Memory B cell (primary cell): ENCODE results near the gene MESD.

Experiments used
- ATAC-seq: fragments of 150-1000 bp; cut with Tn5 transposase; 2 replicates; pipeline ENCODE4 v1.10.0; 2021; ENCODE audit warnings: low read depth, mild to moderate bottlenecking, moderate library complexity
- DNase-seq, 2 donors: peaks; one replicate each; pipeline ENCODE4 v3.0.0; 2022; ENCODE audit warnings: low spot score in 2 of 2
- H3K27ac Mint-ChIP-seq: one replicate; pipeline ENCODE4 v1.8.0; 2022; ENCODE audit warnings: mild to moderate bottlenecking, moderate library complexity, mixed read lengths
- H3K27me3 Mint-ChIP-seq: one replicate; pipeline ENCODE4 v1.8.0; 2022; ENCODE audit warnings: mixed read lengths
- H3K36me3 Mint-ChIP-seq: one replicate; pipeline ENCODE4 v1.8.0; 2022; ENCODE audit warnings: mild to moderate bottlenecking, mixed read lengths
- H3K4me1 Mint-ChIP-seq: one replicate; pipeline ENCODE4 v1.8.0; 2022; ENCODE audit warnings: mixed read lengths
- H3K4me3 Mint-ChIP-seq: one replicate; pipeline ENCODE4 v1.8.0; 2022; ENCODE audit warnings: mild to moderate bottlenecking, moderate library complexity, mixed read lengths
- H3K9me3 Mint-ChIP-seq: one replicate; pipeline ENCODE4 v1.8.0; 2022; ENCODE audit warnings: mixed read lengths

MESD gene

GRCh38 chr15:80990955-80991354 lies 1.3 kb upstream of the MESD start:
- Mint-ChIP-seq H3K36me3 (peaks cover 6% of the 10 kb centered on the region), H3K4me1 (peaks cover 29% of the 10 kb centered on the region), H3K27me3 (no peaks in the 10 kb centered on the region), H3K9me3 (peaks cover under 1% of the 10 kb centered on the region), H3K27ac (no peak overlapping the region), H3K4me3 (no peak overlapping the region)
- no peak for DNase-seq
- no peak for ATAC-seq

- Mint-ChIP-seq H3K4me1 (peaks cover 40% of the 10 kb centered on the region), H3K9me3 (no peaks in the 10 kb centered on the region), H3K27me3 (no peaks in the 10 kb centered on the region), H3K27ac (peak overlapping the region; percentile 98), H3K36me3 (peaks cover 7% of the 10 kb centered on the region), H3K4me3 (peak overlapping the region; percentile 100)
- ATAC-seq (no peak), DNase-seq (no peak)
These were observed 520 bp downstream of the MESD start for GRCh38 chr15:80989081-80989517.

GRCh38 chr15:80988148-80988796 lies 1.3 kb downstream of the MESD start:
- Mint-ChIP-seq H3K27me3 (no peaks in the 10 kb centered on the region), H3K4me3 (peak overlapping the region; percentile 100), H3K27ac (peak overlapping the region; percentile 98), H3K36me3 (peaks cover 7% of the 10 kb centered on the region), H3K9me3 (no peaks in the 10 kb centered on the region), H3K4me1 (peaks cover 44% of the 10 kb centered on the region)
- no peak for DNase-seq
- ATAC-seq, result no peak

GRCh38 chr15:80986487-80986886 lies 3.1 kb downstream of the MESD start:
- peaks cover 46% of the 10 kb centered on the region for H3K4me1 Mint-ChIP-seq

GRCh38 chr15:80985981-80986380 lies 3.6 kb downstream of the MESD start:
- ATAC-seq (no peak), DNase-seq (no peak)
- H3K9me3 Mint-ChIP-seq, result no peaks in the 10 kb centered on the region
- H3K36me3 Mint-ChIP-seq, result peaks cover 15% of the 10 kb centered on the region
- H3K4me3 Mint-ChIP-seq, result no peak overlapping the region
- peaks cover 46% of the 10 kb centered on the region for H3K4me1 Mint-ChIP-seq
- no peaks in the 10 kb centered on the region for H3K27me3 Mint-ChIP-seq
- H3K27ac Mint-ChIP-seq, result no peak overlapping the region

More at GRCh38 chr15:80986487-80986886, 3.1 kb downstream of the MESD start:
- Mint-ChIP-seq H3K27me3 (no peaks in the 10 kb centered on the region), H3K36me3 (peaks cover 15% of the 10 kb centered on the region), H3K9me3 (no peaks in the 10 kb centered on the region), H3K4me3 (no peak overlapping the region), H3K27ac (no peak overlapping the region)
- DNase-seq, result no peak
- ATAC-seq, result no peak

GRCh38 chr15:80984856-80985255 lies 4.8 kb downstream of the MESD start:
- ATAC-seq, result peak; percentile 58
- Mint-ChIP-seq H3K9me3 (no peaks in the 10 kb centered on the region), H3K36me3 (peaks cover 15% of the 10 kb centered on the region), H3K27ac (peak overlapping the region; percentile 91), H3K4me1 (peaks cover 46% of the 10 kb centered on the region), H3K27me3 (no peaks in the 10 kb centered on the region), H3K4me3 (no peak overlapping the region)
- DNase-seq, result peak in 1 of 2 donors; percentile 54

GRCh38 chr15:80982839-80983238 lies 6.8 kb downstream of the MESD start:
- peaks cover 41% of the 10 kb centered on the region for H3K4me1 Mint-ChIP-seq
- no peaks in the 10 kb centered on the region for H3K9me3 Mint-ChIP-seq
- no peak for DNase-seq
- no peak for ATAC-seq
- H3K4me3 Mint-ChIP-seq, result no peak overlapping the region
- peak overlapping the region; percentile 15 for H3K27ac Mint-ChIP-seq
- no peaks in the 10 kb centered on the region for H3K27me3 Mint-ChIP-seq
- H3K36me3 Mint-ChIP-seq, result peaks cover 20% of the 10 kb centered on the region

GRCh38 chr15:80982205-80982604 lies 7.4 kb downstream of the MESD start:
- no peak overlapping the region for H3K27ac Mint-ChIP-seq

GRCh38 chr15:80979538-80980200 lies 9.9 kb downstream of the MESD start:
- Mint-ChIP-seq H3K9me3 (no peaks in the 10 kb centered on the region), H3K36me3 (peaks cover 17% of the 10 kb centered on the region), H3K27me3 (no peaks in the 10 kb centered on the region), H3K4me1 (peaks cover 35% of the 10 kb centered on the region), H3K27ac (peak overlapping the region; percentile 76), H3K4me3 (no peak overlapping the region)
- DNase-seq, result no peak
- no peak for ATAC-seq

More at GRCh38 chr15:80982205-80982604, 7.4 kb downstream of the MESD start:
- no peak for DNase-seq
- no peaks in the 10 kb centered on the region for H3K9me3 Mint-ChIP-seq
- no peaks in the 10 kb centered on the region for H3K27me3 Mint-ChIP-seq
- H3K4me1 Mint-ChIP-seq, result peaks cover 44% of the 10 kb centered on the region
- peaks cover 20% of the 10 kb centered on the region for H3K36me3 Mint-ChIP-seq
- no peak overlapping the region for H3K4me3 Mint-ChIP-seq
- no peak for ATAC-seq

GRCh38 chr15:80978685-80979329 lies 10.8 kb downstream of the MESD start:
- peaks cover 32% of the 10 kb centered on the region for H3K4me1 Mint-ChIP-seq
- no peaks in the 10 kb centered on the region for H3K9me3 Mint-ChIP-seq
- no peak overlapping the region for H3K4me3 Mint-ChIP-seq
- DNase-seq, result no peak
- no peaks in the 10 kb centered on the region for H3K27me3 Mint-ChIP-seq
- ATAC-seq, result no peak
- H3K36me3 Mint-ChIP-seq, result peaks cover 17% of the 10 kb centered on the region
- H3K27ac Mint-ChIP-seq, result peak overlapping the region; percentile 76

- no peak overlapping the region for H3K4me3 Mint-ChIP-seq
- ATAC-seq (peak; percentile 83), DNase-seq (peak in 1 of 2 donors; percentile 43)
- peaks cover 27% of the 10 kb centered on the region for H3K4me1 Mint-ChIP-seq
- peak overlapping the region; percentile 76 for H3K27ac Mint-ChIP-seq
- H3K9me3 Mint-ChIP-seq, result no peaks in the 10 kb centered on the region
- H3K27me3 Mint-ChIP-seq, result no peaks in the 10 kb centered on the region
- H3K36me3 Mint-ChIP-seq, result peaks cover 17% of the 10 kb centered on the region
These were observed 12.0 kb downstream of the MESD start for GRCh38 chr15:80977627-80978036.

- no peak overlapping the region for H3K4me3 Mint-ChIP-seq
- DNase-seq, result no peak
- no peaks in the 10 kb centered on the region for H3K27me3 Mint-ChIP-seq
- H3K27ac Mint-ChIP-seq, result peak overlapping the region; percentile 6
- H3K9me3 Mint-ChIP-seq, result no peaks in the 10 kb centered on the region
- peaks cover 12% of the 10 kb centered on the region for H3K36me3 Mint-ChIP-seq
- peaks cover 27% of the 10 kb centered on the region for H3K4me1 Mint-ChIP-seq
- no peak for ATAC-seq
These were observed 12.8 kb downstream of the MESD start for GRCh38 chr15:80976851-80977250.

- no peak overlapping the region for H3K4me3 Mint-ChIP-seq
- ATAC-seq (no peak), DNase-seq (no peak)
- H3K4me1 Mint-ChIP-seq, result peaks cover 33% of the 10 kb centered on the region
- H3K36me3 Mint-ChIP-seq, result peaks cover 11% of the 10 kb centered on the region
- H3K9me3 Mint-ChIP-seq, result no peaks in the 10 kb centered on the region
- H3K27ac Mint-ChIP-seq, result no peak overlapping the region
- H3K27me3 Mint-ChIP-seq, result no peaks in the 10 kb centered on the region
These were observed 14.7 kb downstream of the MESD start for GRCh38 chr15:80974914-80975313.

- H3K36me3 Mint-ChIP-seq, result peaks cover 2% of the 10 kb centered on the region
- DNase-seq, result no peak
These were observed 17.3 kb downstream of the MESD start for GRCh38 chr15:80972276-80972675.

More at GRCh38 chr15:80972276-80972675, 17.3 kb downstream of the MESD start:
- no peak for ATAC-seq
- H3K4me3 Mint-ChIP-seq, result no peak overlapping the region
- H3K9me3 Mint-ChIP-seq, result no peaks in the 10 kb centered on the region
- peaks cover 16% of the 10 kb centered on the region for H3K4me1 Mint-ChIP-seq
- no peak overlapping the region for H3K27ac Mint-ChIP-seq
- no peaks in the 10 kb centered on the region for H3K27me3 Mint-ChIP-seq
